DND-41 (cell line): ENCODE results near the gene ADCY9.

Experiments
- ATAC-seq: fragments of 200-7000 bp; cut with Tn5 transposase; 3 replicates; pipeline ENCODE4 v1.9.1; 2021; ENCODE audit warnings: low read depth; ENCODE audit not compliant: insufficient read depth
- DNase-seq: peaks from one replicate; pipeline ENCODE4 v3.0.0-alpha.2; 2020
- H2AFZ ChIP-seq: 2 replicates; pipeline ENCODE4 v1.6.0; 2012; ENCODE audit warnings: low read depth, low read length
- H3K27ac ChIP-seq: 2 replicates; pipeline ENCODE4 v1.5.1; 2012; ENCODE audit warnings: low read length, inconsistent platforms
- H3K27me3 ChIP-seq: fragments of 200-600 bp; sonication (generic); 2 replicates; pipeline ENCODE4 v1.6.0; 2012; ENCODE audit warnings: low read length, mild to moderate bottlenecking, inconsistent platforms; ENCODE audit not compliant: insufficient read depth, poor library complexity
- H3K36me3 ChIP-seq: 2 replicates; pipeline ENCODE4 v1.5.1; 2012; ENCODE audit warnings: low read length, inconsistent platforms; ENCODE audit not compliant: insufficient read depth
- H3K4me1 ChIP-seq: 2 replicates; pipeline ENCODE4 v1.5.1; 2012; ENCODE audit warnings: mild to moderate bottlenecking, low read length; ENCODE audit not compliant: insufficient read depth
- H3K4me2 ChIP-seq: 2 replicates; pipeline ENCODE4 v1.6.0; 2012; ENCODE audit warnings: mild to moderate bottlenecking, moderate library complexity, low read length, inconsistent platforms; ENCODE audit not compliant: insufficient read depth
- H3K4me3 ChIP-seq, 2 experiments: fragments of 200-600 bp in 1 of 2; shearing (Covaris generic) in 1 of 2; 2 replicates each; pipeline ENCODE4 v1.5.1; 2012 to 2016; ENCODE audit warnings: inconsistent platforms in 2 of 2, low read length in 2 of 2, mild to moderate bottlenecking in 2 of 2, low read depth in 1 of 2, moderate library complexity in 1 of 2
- H3K79me2 ChIP-seq: 2 replicates; pipeline ENCODE4 v1.6.0; 2012; ENCODE audit warnings: low read length, inconsistent platforms; ENCODE audit not compliant: insufficient read depth
- H3K9ac ChIP-seq: 2 replicates; pipeline ENCODE4 v1.6.0; 2012; ENCODE audit warnings: low read depth, mild to moderate bottlenecking, inconsistent platforms, low read length, moderate library complexity
- H3K9me3 ChIP-seq: 2 replicates; pipeline ENCODE4 v1.5.1; 2012; ENCODE audit warnings: low read length, moderate library complexity, mild to moderate bottlenecking, inconsistent platforms; ENCODE audit not compliant: insufficient read depth, severe bottlenecking
- H4K20me1 ChIP-seq: 2 replicates; pipeline ENCODE4 v1.6.0; 2012; ENCODE audit warnings: low read length; ENCODE audit not compliant: insufficient read depth
- CTCF ChIP-seq: IDR thresholded peaks from 2 replicates; pipeline ENCODE4 v1.5.1; 2012; ENCODE audit warnings: borderline replicate concordance, low read length, moderate library complexity, mild to moderate bottlenecking; ENCODE audit not compliant: poor library complexity, severe bottlenecking; ENCODE audit errors: extremely low read depth
- EZH2 ChIP-seq: IDR thresholded peaks from 3 replicates; pipeline ENCODE4 v1.6.1; 2012; ENCODE audit warnings: borderline replicate concordance, low read depth, mild to moderate bottlenecking, moderate library complexity, low read length, inconsistent platforms; ENCODE audit not compliant: severe bottlenecking

Gene ADCY9

GRCh38 chr16:4111748-4112696 is 4.2 kb downstream of the ADCY9 start:
- no peak overlapping the region for H3K4me2 ChIP-seq
- 0 out of 2 replicates have a peak, but pooled peaks cover 4% of the 10 kb centered on the region for H4K20me1 ChIP-seq
- no peak for TF ChIP-seq CTCF
- no peak for TF ChIP-seq EZH2
- peaks cover 9% of the 10 kb centered on the region for H3K27me3 ChIP-seq
- no peaks in the 10 kb centered on the region for H3K4me1 ChIP-seq
- DNase-seq (no peak), ATAC-seq (no peak)
- H3K79me2 ChIP-seq: no peaks in the 10 kb centered on the region
- no peaks in the 10 kb centered on the region for H3K36me3 ChIP-seq
- H3K9me3 ChIP-seq: no peaks in the 10 kb centered on the region
- no peak overlapping the region for H3K27ac ChIP-seq
- no peak overlapping the region for H2AFZ ChIP-seq
- no peak overlapping the region for H3K4me3 ChIP-seq
- no peak overlapping the region for H3K9ac ChIP-seq

- H3K79me2 ChIP-seq: no peaks in the 10 kb centered on the region
- no peak overlapping the region for H3K4me2 ChIP-seq
- no peaks in the 10 kb centered on the region for H3K9me3 ChIP-seq
- H3K9ac ChIP-seq: no peak overlapping the region
- no peaks in the 10 kb centered on the region for H3K36me3 ChIP-seq
- ATAC-seq: no peak
- no peak overlapping the region for H3K27ac ChIP-seq
- 0 out of 2 replicates have a peak, but pooled peaks cover 4% of the 10 kb centered on the region for H4K20me1 ChIP-seq
- no peaks in the 10 kb centered on the region for H3K4me1 ChIP-seq
- peaks cover 12% of the 10 kb centered on the region for H3K27me3 ChIP-seq
- H3K4me3 ChIP-seq: no peak overlapping the region
- no peak for DNase-seq
- no peak overlapping the region for H2AFZ ChIP-seq
- no peak for TF ChIP-seq EZH2
Observed at GRCh38 chr16:4110680-4111079, 5.6 kb downstream of the ADCY9 start.

- no peaks in the 10 kb centered on the region for H3K4me1 ChIP-seq
- 0 out of 2 replicates have a peak, but pooled peaks cover 4% of the 10 kb centered on the region for H4K20me1 ChIP-seq
- H3K9ac ChIP-seq: no peak overlapping the region
- H3K27ac ChIP-seq: no peak overlapping the region
- H3K4me2 ChIP-seq: no peak overlapping the region
- no peaks in the 10 kb centered on the region for H3K36me3 ChIP-seq
- DNase-seq (no peak), ATAC-seq (no peak)
- H3K9me3 ChIP-seq: no peaks in the 10 kb centered on the region
- H2AFZ ChIP-seq: no peak overlapping the region
- H3K27me3 ChIP-seq: peaks cover 12% of the 10 kb centered on the region
- no peaks in the 10 kb centered on the region for H3K79me2 ChIP-seq
- no peak for TF ChIP-seq CTCF
- no peak for TF ChIP-seq EZH2
- H3K4me3 ChIP-seq: no peak overlapping the region
Observed at GRCh38 chr16:4110065-4110464, 6.2 kb downstream of the ADCY9 start.

- Histone ChIP-seq H3K4me3 (no peak overlapping the region), H3K27ac (no peak overlapping the region), H3K4me1 (no peaks in the 10 kb centered on the region), H3K27me3 (peaks cover 12% of the 10 kb centered on the region), H2AFZ (no peak overlapping the region), H3K79me2 (no peaks in the 10 kb centered on the region), H3K36me3 (no peaks in the 10 kb centered on the region), H3K9ac (no peak overlapping the region), H3K4me2 (no peak overlapping the region), H4K20me1 (0 out of 2 replicates have a peak, but pooled peaks cover 4% of the 10 kb centered on the region), H3K9me3 (no peaks in the 10 kb centered on the region)
- TF ChIP-seq CTCF (no peak), EZH2 (no peak)
- ATAC-seq (no peak), DNase-seq (no peak)
Observed at GRCh38 chr16:4109250-4109736, 6.9 kb downstream of the ADCY9 start.
